Measurements from ENCODE around the gene POMP. TPM values are rescaled to one million over a fixed set of nuclear protein-coding genes. Genes with fewer than 3 reads are reported as not detected.

The POMP gene
- total RNA-seq, 1 experiment from 2014 or later, result 102 TPM

GRCh38 chr13:28718543-28719226 lies 59.8 kb downstream of the POMP start, which contains the start of gene SLC46A3:
Gene SLC46A3, minus strand, starts transcription at chr13:28718970. Its CDS starts 972 bp downstream, at chr13:28717998.
- no peaks in the 10 kb centered on the region for H3K79me2 ChIP-seq (ENCODE audit: insufficient read depth, low read length)
- H3K4me2 ChIP-seq (ENCODE audit: insufficient read depth, insufficient read length, low read length), result peak within 1 kb of the TSS; percentile 68
- H2BK20ac ChIP-seq (ENCODE audit: low read depth, low read length, poor library complexity, severe bottlenecking), result no peak within 1 kb of the TSS
- H3K27me3 ChIP-seq (ENCODE audit: insufficient read depth, low read length), result no peaks in the 10 kb centered on the region; the same call in 1 of the 2 replicates
- H2BK12ac ChIP-seq (ENCODE audit: insufficient read length, low read depth, low read length), result no peak within 1 kb of the TSS
- no peaks in the 10 kb centered on the region for H4K20me1 ChIP-seq (ENCODE audit: control insufficient read depth, insufficient read depth, insufficient read length)
- H3K79me1 ChIP-seq (ENCODE audit: insufficient read depth, low read depth, low read length, poor library complexity, severe bottlenecking), result no peaks in the 10 kb centered on the region
- Mint-ChIP-seq H3K4me3 (peak within 1 kb of the TSS; percentile 92), H3K9me3 (no peaks in the 10 kb centered on the region; a peak in 1 of 5 replicates), H3K27me3 (ENCODE audit: low read depth) (peaks cover 34% of the 10 kb centered on the region), H3K36me3 (ENCODE audit: insufficient read depth in 1 of 3, low read depth in 3 of 3) (no peaks in the 10 kb centered on the region; a peak in 1 of 7 replicates), H3K27ac (peak within 1 kb of the TSS in 2 of 3 experiments; percentile 21 to 71; a peak in 3 of 7 replicates), H3K4me1 (peaks cover 12 to 14% of the 10 kb centered on the region in 2 experiments)
- H3K18ac ChIP-seq (ENCODE audit: insufficient read length, low read depth, low read length), result no peak within 1 kb of the TSS
- H3T11ph ChIP-seq (ENCODE audit: low read length), result no peak within 1 kb of the TSS
- no peak for TF ChIP-seq CTCF (conservative IDR thresholded peaks at IDR 0.05)
- no peak within 1 kb of the TSS for H4K5ac ChIP-seq (ENCODE audit: insufficient read length, low read depth, low read length)
- H2BK15ac ChIP-seq (ENCODE audit: low read depth, low read length), result no peak within 1 kb of the TSS
- peak; percentile 98 for DNase-seq
- peaks cover 4% of the 10 kb centered on the region for H3K23me2 ChIP-seq (ENCODE audit: insufficient read length, low read depth, low read length, poor library complexity, severe bottlenecking)
- no peak within 1 kb of the TSS for H3K4ac ChIP-seq (ENCODE audit: low read depth, low read length)
- peak within 1 kb of the TSS; percentile 11 for H3K9ac ChIP-seq (ENCODE audit: extremely low read depth, insufficient read length, low read length)
- H4K91ac ChIP-seq (ENCODE audit: insufficient read length, low read depth, low read length), result no peak within 1 kb of the TSS
- no peak within 1 kb of the TSS for H3K27ac ChIP-seq (ENCODE audit: insufficient read length, low read depth, low read length)
- H3K23ac ChIP-seq (ENCODE audit: insufficient read length, low read depth, low read length), result no peak within 1 kb of the TSS
- no peak within 1 kb of the TSS for H2AK5ac ChIP-seq (ENCODE audit: insufficient read length, low read length)
- H3K4me1 ChIP-seq (ENCODE audit: insufficient read depth, low read length), result no peaks in the 10 kb centered on the region
- H4K8ac ChIP-seq (replicated peaks; ENCODE audit: insufficient read length, low read depth, low read length), result no peak within 1 kb of the TSS
- H2AFZ ChIP-seq (ENCODE audit: low read length), result no peak within 1 kb of the TSS
- no CpG with 5 or more reads among the region's 78 CpGs for WGBS (ENCODE audit: extremely low coverage, insufficient read length, low lambda C conversion rate)
- H3K14ac ChIP-seq (ENCODE audit: insufficient read depth, low read length), result no peak within 1 kb of the TSS; the same call in 1 of the 2 replicates
- H3K9me3 ChIP-seq (ENCODE audit: control insufficient read depth, low read depth, low read length), result no peaks in the 10 kb centered on the region
- no peak within 1 kb of the TSS for H3K56ac ChIP-seq (ENCODE audit: insufficient read length, low read depth, low read length)
- H2BK120ac ChIP-seq (ENCODE audit: low read depth, low read length, poor library complexity, severe bottlenecking), result no peak within 1 kb of the TSS
- H2BK5ac ChIP-seq (ENCODE audit: insufficient read length, low read length), result no peak within 1 kb of the TSS

Measured in H9 (cell line).